Karpas-422 (cell line): ENCODE data around the gene APOL1. TPM values are rescaled to one million over a fixed set of nuclear protein-coding genes. Genes with fewer than 3 reads are reported as not detected.

Experiments used
- DNase-seq: peaks from one replicate; pipeline ENCODE4 v3.0.0-alpha.2; 2015
- H2AFZ ChIP-seq: fragments of 200-600 bp; sonication (generic); 2 replicates; pipeline ENCODE4 v1.6.1; 2014; ENCODE audit warnings: antibody characterized with exemption, low read length, mixed read lengths
- H3K27ac ChIP-seq: fragments of 200-600 bp; sonication (generic); 2 replicates; pipeline ENCODE4 v1.5.1; 2014; ENCODE audit warnings: mild to moderate bottlenecking, low read length, moderate library complexity
- H3K27me3 ChIP-seq: fragments of 200-600 bp; sonication (generic); 2 replicates; pipeline ENCODE4 v1.6.1; 2014; ENCODE audit warnings: low read length, mixed read lengths
- H3K36me3 ChIP-seq: fragments of 200-600 bp; sonication (generic); 2 replicates; pipeline ENCODE4 v1.6.1; 2014; ENCODE audit warnings: low read length, mixed read lengths; ENCODE audit not compliant: insufficient read depth
- H3K4me1 ChIP-seq: fragments of 200-600 bp; sonication (generic); 2 replicates; pipeline ENCODE4 v1.6.1; 2014; ENCODE audit warnings: mild to moderate bottlenecking, low read length, mixed read lengths
- H3K4me2 ChIP-seq: fragments of 200-600 bp; sonication (generic); 2 replicates; pipeline ENCODE4 v1.6.1; 2014; ENCODE audit warnings: low read length, low read depth, mild to moderate bottlenecking; ENCODE audit not compliant: poor library complexity, severe bottlenecking
- H3K4me3 ChIP-seq: fragments of 200-600 bp; sonication (generic); 2 replicates; pipeline ENCODE4 v1.5.1; 2014; ENCODE audit warnings: mild to moderate bottlenecking, antibody characterized with exemption, low read length, mixed read lengths
- H3K79me2 ChIP-seq: fragments of 200-600 bp; sonication (generic); 2 replicates; pipeline ENCODE4 v1.6.1; 2014; ENCODE audit warnings: mild to moderate bottlenecking, low read length, mixed read lengths
- H3K9ac ChIP-seq: fragments of 200-600 bp; sonication (generic); 2 replicates; pipeline ENCODE4 v1.6.0; 2014; ENCODE audit warnings: low read length
- H3K9me2 ChIP-seq: fragments of 200-600 bp; sonication (generic), shearing (Covaris generic); replicated peaks from 2 replicates; pipeline ENCODE4 v1.6.0; 2014; ENCODE audit warnings: mild to moderate bottlenecking, low read length, moderate library complexity; ENCODE audit not compliant: insufficient read depth
- H3K9me3 ChIP-seq: fragments of 300-700, 200-600 bp; sonication (generic); 2 replicates; pipeline ENCODE4 v1.6.1; 2014; ENCODE audit warnings: low read length, mixed read lengths
- H4K20me1 ChIP-seq: fragments of 200-600 bp; sonication (generic); 2 replicates; pipeline ENCODE4 v1.6.1; 2014; ENCODE audit warnings: mild to moderate bottlenecking, antibody characterized with exemption, low read length, low read depth; ENCODE audit not compliant: insufficient read depth
- small RNA-seq: library from RNA; depleted of rRNA; stranded (forward); fragments of <200 nt; gene quantifications from one replicate; pipeline ENCODE3, GENCODE V24; 2014
- total RNA-seq: library from RNA; depleted of rRNA; stranded (reverse); fragments of >200 nt; shearing (Covaris generic); gene quantifications from 2 replicates; pipeline ENCODE4 v1.2.3, GENCODE V29; 2014; ENCODE audit warnings: low replicate concordance; rRNA removed

Gene APOL1
- total RNA-seq, 1 experiment from 2014 or later: not detected

GRCh38 chr22:36316419-36316818 is 63.5 kb downstream of the APOL1 start:
- no peaks in the 10 kb centered on the region for H3K4me1 ChIP-seq
- H3K4me2 ChIP-seq: no peak overlapping the region
- H3K27me3 ChIP-seq: no peaks in the 10 kb centered on the region
- no peak overlapping the region for H3K4me3 ChIP-seq
- H3K27ac ChIP-seq: no peak overlapping the region
- DNase-seq: no peak
- H3K36me3 ChIP-seq: peaks cover 9% of the 10 kb centered on the region
- H3K9me2 ChIP-seq: no peaks in the 10 kb centered on the region
- no peak overlapping the region for H3K9ac ChIP-seq
- no peaks in the 10 kb centered on the region for H3K9me3 ChIP-seq
- H4K20me1 ChIP-seq: no peaks in the 10 kb centered on the region
- H3K79me2 ChIP-seq: no peaks in the 10 kb centered on the region
- H2AFZ ChIP-seq: no peak overlapping the region

Small RNAs within 50 kb of the gene (small RNA-seq; reads per million reads assigned to genes)
- gene MIR6819: not detected

Other genes with a start within 250 kb of the APOL1 start
- 24.2 TPM in 2 replicates for gene RBFOX2, start 224.3 kb upstream of the APOL1 start, total RNA-seq
- 0.60 and 1.7 TPM in 2 replicates for gene APOL3, start 92.4 kb upstream of the APOL1 start, total RNA-seq
- gene APOL4, start 51.3 kb upstream of the APOL1 start, total RNA-seq: not detected in 2 replicates
- 11.3 and 15.9 TPM in 2 replicates for gene APOL2, start 13.6 kb upstream of the APOL1 start, total RNA-seq
- 57.5 and 95.1 TPM in 2 replicates for gene MYH9, start 134.8 kb downstream of the APOL1 start, total RNA-seq
- gene TXN2, start 228.5 kb downstream of the APOL1 start, total RNA-seq: 26.7 and 45.4 TPM in 2 replicates